Pulmonary artery endothelial cell (primary cell): ENCODE results near the gene IQCN. TPM values are rescaled to one million over a fixed set of nuclear protein-coding genes. Genes with fewer than 3 reads are reported as not detected.
A peak's percentile ranks its signal among the peaks of the same experiment; 100 is the strongest.

Source experiments
- DNase-seq: peaks from one replicate; pipeline ENCODE4 v3.0.0-alpha.2; 2011; ENCODE audit warnings: low read depth, low spot score
- total RNA-seq: library from RNA; depleted of rRNA; stranded (reverse); fragments of >200 nt; gene quantifications from 2 replicates; pipeline ENCODE4 v1.2.3, GENCODE V29; 2014

The IQCN gene
- total RNA-seq, 1 donor from 2014 or later, result not detected

- no peak for DNase-seq
Measured at GRCh38 chr19:18232540-18233223, 41.6 kb downstream of the IQCN start.

GRCh38 chr19:18231775-18232174 is 42.5 kb downstream of the IQCN start:
- DNase-seq, result no peak

GRCh38 chr19:18230941-18231734 is 43.1 kb downstream of the IQCN start:
- no peak for DNase-seq

GRCh38 chr19:18229915-18230314 is 44.3 kb downstream of the IQCN start:
- DNase-seq, result no peak

- DNase-seq, result no peak
Measured at GRCh38 chr19:18229474-18229873, 44.8 kb downstream of the IQCN start.

GRCh38 chr19:18227781-18228271 is 46.4 kb downstream of the IQCN start:
- no peak for DNase-seq

- no peak for DNase-seq
Measured at GRCh38 chr19:18226956-18227780, 47.1 kb downstream of the IQCN start.

GRCh38 chr19:18225702-18226468 is 48.4 kb downstream of the IQCN start, which contains the start of gene PDE4C:
TSS of gene PDE4C (minus strand) at chr19:18226438. CDS start at chr19:18226415, 23 bp downstream.
- DNase-seq, result no peak

GRCh38 chr19:18225355-18225701 is 48.9 kb downstream of the IQCN start:
- no peak for DNase-seq

GRCh38 chr19:18224525-18225354 is 49.5 kb downstream of the IQCN start:
- peak; percentile 94 for DNase-seq

GRCh38 chr19:18223860-18224524 is 50.3 kb downstream of the IQCN start:
- DNase-seq, result no peak

- DNase-seq, result no peak
Measured at GRCh38 chr19:18221815-18222725, 52.2 kb downstream of the IQCN start.

GRCh38 chr19:18220632-18221275 is 53.5 kb downstream of the IQCN start:
- no peak for DNase-seq

GRCh38 chr19:18219911-18220631 is 54.2 kb downstream of the IQCN start:
- DNase-seq, result no peak

GRCh38 chr19:18218600-18218999 is 55.7 kb downstream of the IQCN start:
- no peak for DNase-seq

GRCh38 chr19:18218159-18218558 is 56.1 kb downstream of the IQCN start:
- no peak for DNase-seq

GRCh38 chr19:18216789-18217188 is 57.5 kb downstream of the IQCN start:
- DNase-seq, result no peak
